ENCODE measurements around the gene TBC1D26.
"Not testable (repeated sequence)": the region's sequence is repeated elsewhere in the genome, so short reads cannot be mapped to it uniquely, and the experiment has no call there.

Gene TBC1D26

GRCh38 chr17:15742921-15743320 is 10.8 kb downstream of the TBC1D26 start:
- no peak for DNase-seq

- no peak for DNase-seq
These were observed 12.1 kb downstream of the TBC1D26 start for GRCh38 chr17:15744074-15744676.

- no peak for DNase-seq
These were observed 12.8 kb downstream of the TBC1D26 start for GRCh38 chr17:15744885-15745284.

GRCh38 chr17:15749403-15749802 is 17.3 kb downstream of the TBC1D26 start:
- not testable (repeated sequence) for DNase-seq

GRCh38 chr17:15768865-15769533 is 36.9 kb downstream of the TBC1D26 start:
- DNase-seq, result not testable (repeated sequence)

- DNase-seq, result not testable (repeated sequence)
These were observed 38.6 kb downstream of the TBC1D26 start for GRCh38 chr17:15770679-15771078.

GRCh38 chr17:15776871-15777270 is 44.8 kb downstream of the TBC1D26 start:
- DNase-seq, result no peak

- no peak for DNase-seq
These were observed 45.2 kb downstream of the TBC1D26 start for GRCh38 chr17:15777297-15777696.

- no peak for DNase-seq
These were observed 45.6 kb downstream of the TBC1D26 start for GRCh38 chr17:15777717-15778116.

- no peak for DNase-seq
These were observed 47.0 kb downstream of the TBC1D26 start for GRCh38 chr17:15779119-15779518.

- DNase-seq, result no peak
These were observed 48.1 kb downstream of the TBC1D26 start for GRCh38 chr17:15780188-15780587.

- DNase-seq, result peak in 14 of 51 donors; percentile 0 to 37 (median 17)
These were observed 50.8 kb downstream of the TBC1D26 start for GRCh38 chr17:15782866-15783265.

GRCh38 chr17:15783461-15783860 is 51.4 kb downstream of the TBC1D26 start:
- DNase-seq, result no peak

- DNase-seq, result peak in 1 of 51 donors; percentile 5
These were observed 52.3 kb downstream of the TBC1D26 start for GRCh38 chr17:15784351-15784750.

- not testable (repeated sequence) for DNase-seq
These were observed 55.4 kb downstream of the TBC1D26 start for GRCh38 chr17:15787363-15788075.

- not testable (repeated sequence) for DNase-seq
These were observed 56.3 kb downstream of the TBC1D26 start for GRCh38 chr17:15788365-15788764.

Data from hypothalamus (tissue), 51 donors.